Measurements from ENCODE around the gene USP32.

DNA sequence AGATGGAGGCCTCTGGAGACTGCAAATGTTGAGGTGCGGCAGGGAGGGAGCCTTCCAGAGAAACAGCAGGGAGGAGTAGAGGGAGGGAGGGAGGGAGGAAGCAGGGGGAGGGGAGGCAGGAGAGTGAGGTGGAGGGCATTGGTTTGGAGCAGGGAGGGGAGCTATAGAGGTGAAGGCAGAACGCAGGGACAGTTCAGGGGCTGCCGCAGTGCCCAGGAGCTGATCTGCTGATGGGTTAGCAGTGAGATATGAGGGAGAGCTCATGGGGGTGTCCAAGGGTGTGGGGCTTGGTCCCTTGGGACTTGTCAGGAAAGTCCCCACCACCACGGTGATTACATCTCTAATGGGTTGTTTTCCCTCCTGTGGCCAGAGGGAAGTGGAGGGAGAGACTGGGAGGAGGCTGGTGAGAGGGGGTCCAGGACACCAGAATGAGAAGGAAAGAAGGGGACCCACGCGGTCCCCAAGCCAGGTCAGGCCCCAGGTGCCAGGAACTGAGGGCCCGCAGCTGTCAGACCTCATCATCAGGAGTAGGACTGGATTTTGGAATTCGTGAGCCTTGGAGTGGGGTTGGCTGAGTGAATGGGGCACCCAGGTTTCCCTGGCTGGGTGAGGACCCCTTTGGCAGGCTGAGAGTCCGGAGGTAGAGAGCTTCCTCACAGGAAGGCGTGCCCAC is 231.0 kb downstream of the USP32 start:
- TF ChIP-seq EZH2 (IDR thresholded peaks at IDR 0.05; ENCODE audit: borderline replicate concordance, low read length): no peak
- TF ChIP-seq, protein P1, sequence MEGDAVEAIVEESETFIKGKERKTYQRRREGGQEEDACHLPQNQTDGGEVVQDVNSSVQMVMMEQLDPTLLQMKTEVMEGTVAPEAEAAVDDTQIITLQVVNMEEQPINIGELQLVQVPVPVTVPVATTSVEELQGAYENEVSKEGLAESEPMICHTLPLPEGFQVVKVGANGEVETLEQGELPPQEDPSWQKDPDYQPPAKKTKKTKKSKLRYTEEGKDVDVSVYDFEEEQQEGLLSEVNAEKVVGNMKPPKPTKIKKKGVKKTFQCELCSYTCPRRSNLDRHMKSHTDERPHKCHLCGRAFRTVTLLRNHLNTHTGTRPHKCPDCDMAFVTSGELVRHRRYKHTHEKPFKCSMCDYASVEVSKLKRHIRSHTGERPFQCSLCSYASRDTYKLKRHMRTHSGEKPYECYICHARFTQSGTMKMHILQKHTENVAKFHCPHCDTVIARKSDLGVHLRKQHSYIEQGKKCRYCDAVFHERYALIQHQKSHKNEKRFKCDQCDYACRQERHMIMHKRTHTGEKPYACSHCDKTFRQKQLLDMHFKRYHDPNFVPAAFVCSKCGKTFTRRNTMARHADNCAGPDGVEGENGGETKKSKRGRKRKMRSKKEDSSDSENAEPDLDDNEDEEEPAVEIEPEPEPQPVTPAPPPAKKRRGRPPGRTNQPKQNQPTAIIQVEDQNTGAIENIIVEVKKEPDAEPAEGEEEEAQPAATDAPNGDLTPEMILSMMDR (IDR thresholded peaks at IDR 0.05; ENCODE audit: low read length): no peak

Data from OCI-LY1 (cell line).